ENCODE results near the gene RMI2. TPM values are rescaled to one million over a fixed set of nuclear protein-coding genes. Genes with fewer than 3 reads are reported as not detected.

RMI2 gene
- total RNA-seq, 1 donor from 2014 or later: 10.5 TPM

DNA sequence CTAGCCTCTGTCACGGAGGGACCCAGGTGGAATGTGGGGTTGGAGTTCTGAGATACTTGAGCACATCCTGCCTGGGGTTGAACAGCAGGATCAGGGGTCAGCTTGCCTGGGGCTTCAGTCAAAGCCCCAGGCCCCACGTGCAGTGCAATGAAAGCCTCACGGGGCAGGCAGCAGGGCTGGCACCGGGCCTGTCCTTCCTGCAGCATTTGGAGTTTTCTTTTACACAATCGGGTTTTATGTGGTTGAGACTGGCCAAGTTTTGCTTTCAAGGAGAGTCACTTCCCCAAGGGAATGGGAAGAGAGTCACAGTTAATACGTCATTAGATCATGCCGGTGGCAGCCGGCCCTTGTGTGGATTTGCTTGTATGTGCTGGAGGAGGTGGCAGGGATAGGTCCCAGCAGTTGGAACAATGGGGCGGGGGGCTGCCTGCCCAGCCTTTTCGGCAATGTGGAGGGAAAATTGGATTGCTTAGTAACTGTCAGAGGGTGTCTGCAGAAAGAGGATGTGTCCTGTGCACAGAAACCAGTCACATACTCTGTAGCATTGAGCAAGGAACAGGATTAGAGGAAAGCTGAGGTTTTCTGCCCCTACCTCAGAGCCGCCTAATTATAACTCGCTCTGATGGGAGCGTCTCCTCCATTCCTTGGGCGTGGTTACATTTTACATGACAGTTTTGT is 4.5 kb downstream of the RMI2 start:
- Mint-ChIP-seq H3K36me3 (ENCODE audit: low read depth, unreplicated experiment) (no peaks in the 10 kb centered on the region), H3K4me1 (ENCODE audit: unreplicated experiment) (peaks cover 4% of the 10 kb centered on the region), H3K27ac (ENCODE audit: unreplicated experiment) (no peak overlapping the region), H3K4me3 (ENCODE audit: unreplicated experiment) (no peak overlapping the region), H3K9me3 (ENCODE audit: unreplicated experiment) (no peaks in the 10 kb centered on the region), H3K27me3 (ENCODE audit: unreplicated experiment) (no peaks in the 10 kb centered on the region)
- TF ChIP-seq, protein P1, sequence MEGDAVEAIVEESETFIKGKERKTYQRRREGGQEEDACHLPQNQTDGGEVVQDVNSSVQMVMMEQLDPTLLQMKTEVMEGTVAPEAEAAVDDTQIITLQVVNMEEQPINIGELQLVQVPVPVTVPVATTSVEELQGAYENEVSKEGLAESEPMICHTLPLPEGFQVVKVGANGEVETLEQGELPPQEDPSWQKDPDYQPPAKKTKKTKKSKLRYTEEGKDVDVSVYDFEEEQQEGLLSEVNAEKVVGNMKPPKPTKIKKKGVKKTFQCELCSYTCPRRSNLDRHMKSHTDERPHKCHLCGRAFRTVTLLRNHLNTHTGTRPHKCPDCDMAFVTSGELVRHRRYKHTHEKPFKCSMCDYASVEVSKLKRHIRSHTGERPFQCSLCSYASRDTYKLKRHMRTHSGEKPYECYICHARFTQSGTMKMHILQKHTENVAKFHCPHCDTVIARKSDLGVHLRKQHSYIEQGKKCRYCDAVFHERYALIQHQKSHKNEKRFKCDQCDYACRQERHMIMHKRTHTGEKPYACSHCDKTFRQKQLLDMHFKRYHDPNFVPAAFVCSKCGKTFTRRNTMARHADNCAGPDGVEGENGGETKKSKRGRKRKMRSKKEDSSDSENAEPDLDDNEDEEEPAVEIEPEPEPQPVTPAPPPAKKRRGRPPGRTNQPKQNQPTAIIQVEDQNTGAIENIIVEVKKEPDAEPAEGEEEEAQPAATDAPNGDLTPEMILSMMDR (IDR thresholded peaks at IDR 0.05; ENCODE audit: unreplicated experiment): no peak
- DNase-seq (ENCODE audit: low spot score): no peak

GRCh38 chr16:11350519-11350918 is 5.3 kb downstream of the RMI2 start:
- no peak for DNase-seq (ENCODE audit: low spot score)
- TF ChIP-seq, protein P1 (IDR thresholded peaks at IDR 0.05; ENCODE audit: unreplicated experiment): no peak
- Mint-ChIP-seq H3K4me3 (ENCODE audit: unreplicated experiment) (no peak overlapping the region), H3K27ac (ENCODE audit: unreplicated experiment) (no peak overlapping the region), H3K9me3 (ENCODE audit: unreplicated experiment) (no peaks in the 10 kb centered on the region), H3K36me3 (ENCODE audit: low read depth, unreplicated experiment) (no peaks in the 10 kb centered on the region), H3K4me1 (ENCODE audit: unreplicated experiment) (peaks cover 4% of the 10 kb centered on the region), H3K27me3 (ENCODE audit: unreplicated experiment) (no peaks in the 10 kb centered on the region)

- Mint-ChIP-seq H3K9me3 (ENCODE audit: unreplicated experiment) (no peaks in the 10 kb centered on the region), H3K4me3 (ENCODE audit: unreplicated experiment) (no peak overlapping the region), H3K4me1 (ENCODE audit: unreplicated experiment) (peaks cover 4% of the 10 kb centered on the region), H3K36me3 (ENCODE audit: low read depth, unreplicated experiment) (no peaks in the 10 kb centered on the region), H3K27ac (ENCODE audit: unreplicated experiment) (peak overlapping the region; percentile 5), H3K27me3 (ENCODE audit: unreplicated experiment) (no peaks in the 10 kb centered on the region)
- TF ChIP-seq, protein P1 (IDR thresholded peaks at IDR 0.05; ENCODE audit: unreplicated experiment): no peak
- DNase-seq (ENCODE audit: low spot score): no peak
These were observed 5.7 kb downstream of the RMI2 start for GRCh38 chr16:11350921-11351335.

- H3K4me1 Mint-ChIP-seq (ENCODE audit: unreplicated experiment): peaks cover 7% of the 10 kb centered on the region
- TF ChIP-seq, protein P1 (IDR thresholded peaks at IDR 0.05; ENCODE audit: unreplicated experiment): no peak
- DNase-seq (ENCODE audit: low spot score): no peak
- H3K4me3 Mint-ChIP-seq (ENCODE audit: unreplicated experiment): no peak overlapping the region
- no peak overlapping the region for H3K27ac Mint-ChIP-seq (ENCODE audit: unreplicated experiment)
- peaks cover 2% of the 10 kb centered on the region for H3K27me3 Mint-ChIP-seq (ENCODE audit: unreplicated experiment)
- no peaks in the 10 kb centered on the region for H3K9me3 Mint-ChIP-seq (ENCODE audit: unreplicated experiment)
- no peaks in the 10 kb centered on the region for H3K36me3 Mint-ChIP-seq (ENCODE audit: low read depth, unreplicated experiment)
These were observed 7.9 kb downstream of the RMI2 start for GRCh38 chr16:11353158-11353557.

DNA sequence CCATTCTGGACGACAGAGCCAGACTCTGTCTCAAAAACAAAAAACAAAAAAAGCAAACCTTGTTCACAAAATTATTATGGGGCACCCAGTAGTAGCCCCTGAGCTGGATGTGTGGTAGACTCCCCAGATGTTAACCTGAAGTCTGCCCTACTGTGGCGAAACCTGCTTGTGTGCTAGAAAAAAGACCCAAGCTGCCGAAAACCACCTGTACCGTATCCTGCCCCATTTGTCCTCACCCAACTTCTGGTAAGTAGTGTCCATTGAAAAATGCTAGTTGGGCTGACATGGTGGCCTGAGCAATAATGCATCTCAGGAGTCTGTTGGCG is 9.1 kb downstream of the RMI2 start:
- Mint-ChIP-seq H3K9me3 (ENCODE audit: unreplicated experiment) (no peaks in the 10 kb centered on the region), H3K4me3 (ENCODE audit: unreplicated experiment) (no peak overlapping the region), H3K27ac (ENCODE audit: unreplicated experiment) (no peak overlapping the region), H3K36me3 (ENCODE audit: low read depth, unreplicated experiment) (no peaks in the 10 kb centered on the region), H3K4me1 (ENCODE audit: unreplicated experiment) (peaks cover 7% of the 10 kb centered on the region), H3K27me3 (ENCODE audit: unreplicated experiment) (peaks cover 2% of the 10 kb centered on the region)
- TF ChIP-seq, protein P1 (IDR thresholded peaks at IDR 0.05; ENCODE audit: unreplicated experiment): no peak
- no peak for DNase-seq (ENCODE audit: low spot score)
